ENCODE data around the gene FHL5. TPM values are rescaled to one million over a fixed set of nuclear protein-coding genes. Genes with fewer than 3 reads are reported as not detected.

Gene FHL5
- total and polyA plus RNA-seq, 2 donors (not counting 1 experiment from before 2014, with no cell fraction given): not detected

DNA sequence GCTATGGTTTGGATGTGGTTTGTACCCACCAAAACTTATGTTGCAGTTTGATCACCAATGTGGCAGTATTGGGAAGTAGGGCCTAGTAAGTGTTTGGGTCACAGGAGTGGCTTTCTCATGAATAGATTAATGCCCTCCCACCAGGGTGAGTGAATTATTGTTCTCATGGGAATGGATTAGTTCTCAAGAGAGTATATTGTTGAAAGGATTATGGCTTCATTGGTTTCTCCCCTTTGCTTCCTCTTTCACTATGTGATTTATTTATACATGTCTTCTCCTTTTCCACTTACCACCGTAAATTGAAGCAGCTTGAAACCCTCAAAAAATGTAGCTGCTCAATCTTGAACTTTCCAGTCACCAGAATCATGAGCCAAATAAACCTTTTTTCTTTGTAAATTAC is 30.5 kb upstream of the FHL5 start:
- no peak overlapping the region for H3K4me3 Mint-ChIP-seq
- no peak overlapping the region for H3K4me2 ChIP-seq (replicated peaks; ENCODE audit: low read depth, low read length, poor library complexity, severe bottlenecking)
- DNase-seq: peak; percentile 24
- peaks cover 29 to 50% of the 10 kb centered on the region in 2 experiments for H3K36me3 ChIP-seq (replicated peaks in 1 of 2; ENCODE audit: control extremely low read depth in 1 of 2, control insufficient read depth in 1 of 2, extremely low read depth in 1 of 2, insufficient read depth in 2 of 2, low read length in 1 of 2)
- no peak overlapping the region for H3K27ac Mint-ChIP-seq
- no peaks in the 10 kb centered on the region for H3K27me3 Mint-ChIP-seq
- no peak overlapping the region for H2AFZ ChIP-seq (ENCODE audit: insufficient read depth, low read depth, low read length, poor library complexity, severe bottlenecking)
- intact Hi-C loops (cut with micrococcal nuclease): no loop called here
- H4K20me1 ChIP-seq (ENCODE audit: control insufficient read depth, insufficient read depth, low read length, poor library complexity, severe bottlenecking): no peaks in the 10 kb centered on the region
- H3K4me3 ChIP-seq (ENCODE audit: control extremely low read depth in 1 of 5, extremely low read depth in 1 of 5, insufficient read depth in 1 of 5, low read depth in 2 of 5, low read length in 4 of 5): no peak overlapping the region
- CTCF ChIA-PET: no interaction called here
- peak overlapping the region in 1 of 2 donors; percentile 37 for H3K27ac ChIP-seq (ENCODE audit: low read length in 2 of 2)
- H3K27me3 ChIP-seq (replicated peaks in 1 of 4; ENCODE audit: control extremely low read depth in 1 of 4, control insufficient read depth in 3 of 4, insufficient read depth in 4 of 4, low read length in 3 of 4): no peaks in the 10 kb centered on the region
- POLR2A ChIA-PET: no interaction called here
- peaks cover 3 to 7% of the 10 kb centered on the region in 2 donors for H3K4me1 ChIP-seq (ENCODE audit: control insufficient read depth in 2 of 2, insufficient read depth in 2 of 2, low read length in 2 of 2)
- H3K79me2 ChIP-seq (ENCODE audit: control insufficient read depth, insufficient read depth, low read length): no peaks in the 10 kb centered on the region
- no peak for ATAC-seq (ENCODE audit: low read depth)
- peaks cover 19% of the 10 kb centered on the region for H3K4me1 Mint-ChIP-seq
- peaks cover 0 to 17% (median 8%) of the 10 kb centered on the region in 3 donors for H3K9me3 ChIP-seq (ENCODE audit: control extremely low read depth in 1 of 3, control insufficient read depth in 2 of 3, insufficient read depth in 1 of 3, low read length in 2 of 3)
- 17% methylated on average over 1 of the region's 1 CpG for WGBS (ENCODE audit: insufficient coverage)
- TF ChIP-seq EZH2 (IDR thresholded peaks at IDR 0.05; ENCODE audit: borderline replicate concordance, insufficient read depth, low read depth, low read length, poor library complexity, severe bottlenecking): no peak
- TF ChIP-seq, protein P1, sequence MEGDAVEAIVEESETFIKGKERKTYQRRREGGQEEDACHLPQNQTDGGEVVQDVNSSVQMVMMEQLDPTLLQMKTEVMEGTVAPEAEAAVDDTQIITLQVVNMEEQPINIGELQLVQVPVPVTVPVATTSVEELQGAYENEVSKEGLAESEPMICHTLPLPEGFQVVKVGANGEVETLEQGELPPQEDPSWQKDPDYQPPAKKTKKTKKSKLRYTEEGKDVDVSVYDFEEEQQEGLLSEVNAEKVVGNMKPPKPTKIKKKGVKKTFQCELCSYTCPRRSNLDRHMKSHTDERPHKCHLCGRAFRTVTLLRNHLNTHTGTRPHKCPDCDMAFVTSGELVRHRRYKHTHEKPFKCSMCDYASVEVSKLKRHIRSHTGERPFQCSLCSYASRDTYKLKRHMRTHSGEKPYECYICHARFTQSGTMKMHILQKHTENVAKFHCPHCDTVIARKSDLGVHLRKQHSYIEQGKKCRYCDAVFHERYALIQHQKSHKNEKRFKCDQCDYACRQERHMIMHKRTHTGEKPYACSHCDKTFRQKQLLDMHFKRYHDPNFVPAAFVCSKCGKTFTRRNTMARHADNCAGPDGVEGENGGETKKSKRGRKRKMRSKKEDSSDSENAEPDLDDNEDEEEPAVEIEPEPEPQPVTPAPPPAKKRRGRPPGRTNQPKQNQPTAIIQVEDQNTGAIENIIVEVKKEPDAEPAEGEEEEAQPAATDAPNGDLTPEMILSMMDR (IDR thresholded peaks at IDR 0.05): no peak
- peaks cover 4% of the 10 kb centered on the region for H3K9me3 Mint-ChIP-seq (ENCODE audit: insufficient read depth)
- H3K9ac ChIP-seq (ENCODE audit: low read length): no peak overlapping the region

DNA sequence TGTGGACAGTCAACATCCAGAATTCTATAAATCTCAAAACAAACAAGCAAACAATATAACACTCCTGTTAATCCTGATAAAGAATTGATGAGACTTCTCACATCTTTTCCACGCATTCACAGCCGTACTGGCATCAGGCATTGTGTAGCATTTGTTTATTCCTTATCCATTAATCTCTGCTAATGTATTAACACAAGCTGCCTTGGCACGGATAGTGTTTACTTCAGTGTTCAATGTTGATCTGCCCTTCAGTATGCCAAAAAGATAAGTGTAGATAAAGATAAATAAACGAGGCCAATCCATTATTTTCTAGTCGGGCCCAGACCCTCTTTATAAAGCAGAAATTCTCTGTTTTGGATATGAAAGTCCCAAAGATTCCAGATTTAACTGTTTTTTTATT is 25.2 kb upstream of the FHL5 start:
- peaks cover 16 to 45% of the 10 kb centered on the region in 2 experiments for H3K36me3 ChIP-seq (replicated peaks in 1 of 2; ENCODE audit: control extremely low read depth in 1 of 2, control insufficient read depth in 1 of 2, extremely low read depth in 1 of 2, insufficient read depth in 2 of 2, low read length in 1 of 2)
- CTCF ChIA-PET: no interaction called here

More for the DNA sequence above, 25.2 kb upstream of the FHL5 start:
- no peaks in the 10 kb centered on the region for H3K27me3 Mint-ChIP-seq
- Histone ChIP-seq H3K9me3 (ENCODE audit: control extremely low read depth in 1 of 3, control insufficient read depth in 2 of 3, insufficient read depth in 1 of 3, low read length in 2 of 3) (peaks cover 0 to 7% (median 4%) of the 10 kb centered on the region in 3 donors), H3K79me2 (ENCODE audit: control insufficient read depth, insufficient read depth, low read length) (no peaks in the 10 kb centered on the region), H3K4me2 (replicated peaks; ENCODE audit: low read depth, low read length, poor library complexity, severe bottlenecking) (no peak overlapping the region), H3K4me3 (ENCODE audit: control extremely low read depth in 1 of 5, extremely low read depth in 1 of 5, insufficient read depth in 1 of 5, low read depth in 2 of 5, low read length in 4 of 5) (no peak overlapping the region), H2AFZ (ENCODE audit: insufficient read depth, low read depth, low read length, poor library complexity, severe bottlenecking) (no peak overlapping the region), H3K27me3 (replicated peaks in 1 of 4; ENCODE audit: control extremely low read depth in 1 of 4, control insufficient read depth in 3 of 4, insufficient read depth in 4 of 4, low read length in 3 of 4) (no peaks in the 10 kb centered on the region), H3K27ac (ENCODE audit: low read length in 2 of 2) (no peak overlapping the region), H3K9ac (ENCODE audit: low read length) (no peak overlapping the region), H3K4me1 (ENCODE audit: control insufficient read depth in 2 of 2, insufficient read depth in 2 of 2, low read length in 2 of 2) (no peaks in the 10 kb centered on the region), H4K20me1 (ENCODE audit: control insufficient read depth, insufficient read depth, low read length, poor library complexity, severe bottlenecking) (no peaks in the 10 kb centered on the region)
- no peak for TF ChIP-seq EZH2 (IDR thresholded peaks at IDR 0.05; ENCODE audit: borderline replicate concordance, insufficient read depth, low read depth, low read length, poor library complexity, severe bottlenecking)
- intact Hi-C loops (cut with micrococcal nuclease): no loop called here
- no CpG with 5 or more reads among the region's 5 CpGs for WGBS (ENCODE audit: insufficient coverage)
- ATAC-seq (ENCODE audit: low read depth): no peak
- H3K4me1 Mint-ChIP-seq: peaks cover 2% of the 10 kb centered on the region
- H3K4me3 Mint-ChIP-seq: no peak overlapping the region
- H3K27ac Mint-ChIP-seq: no peak overlapping the region
- POLR2A ChIA-PET: no interaction called here
- DNase-seq: no peak
- no peaks in the 10 kb centered on the region for H3K9me3 Mint-ChIP-seq (ENCODE audit: insufficient read depth)

All from B cell (primary cell).